HG03039 (cell line): ENCODE data around the gene ICAM3.

Experiments used
- ATAC-seq: cut with Tn5 transposase; IDR thresholded peaks from one replicate; pipeline ENCODE4 v1.9.1; 2021; ENCODE audit warnings: mild to moderate bottlenecking, moderate library complexity; ENCODE audit not compliant: unreplicated experiment

Gene ICAM3

GRCh38 chr19:10320602-10321416 lies 18.6 kb downstream of the ICAM3 start:
- no peak for ATAC-seq

- ATAC-seq: no peak
Measured at GRCh38 chr19:10318807-10319682, 20.4 kb downstream of the ICAM3 start.

- no peak for ATAC-seq
Measured at GRCh38 chr19:10317857-10318462, 21.5 kb downstream of the ICAM3 start.

- ATAC-seq: no peak
Measured at GRCh38 chr19:10317045-10317856, 22.2 kb downstream of the ICAM3 start.

GRCh38 chr19:10316229-10317044 lies 23.0 kb downstream of the ICAM3 start:
- no peak for ATAC-seq

GRCh38 chr19:10315335-10316214 lies 23.8 kb downstream of the ICAM3 start, which contains the start of gene FDX2:
TSS of gene FDX2 (minus strand) at chr19:10316015. CDS start at chr19:10315996, 19 bp downstream.
- no peak for ATAC-seq

- no peak for ATAC-seq
Measured at GRCh38 chr19:10309423-10309822, 30.0 kb downstream of the ICAM3 start, which contains the start of gene ZGLP1. TSS of gene ZGLP1 (minus strand) at chr19:10309815.

- ATAC-seq: no peak
Measured at GRCh38 chr19:10306327-10306726, 33.1 kb downstream of the ICAM3 start.

GRCh38 chr19:10305139-10305806 lies 34.2 kb downstream of the ICAM3 start:
- ATAC-seq: no peak

GRCh38 chr19:10299545-10300458 lies 39.6 kb downstream of the ICAM3 start:
- no peak for ATAC-seq

GRCh38 chr19:10295847-10296591 lies 43.4 kb downstream of the ICAM3 start:
- ATAC-seq: no peak

GRCh38 chr19:10295305-10295846 lies 44.0 kb downstream of the ICAM3 start:
- ATAC-seq: no peak

- no peak for ATAC-seq
Measured at GRCh38 chr19:10294368-10294697, 45.1 kb downstream of the ICAM3 start.

GRCh38 chr19:10293637-10294367 lies 45.6 kb downstream of the ICAM3 start:
- no peak for ATAC-seq

GRCh38 chr19:10292789-10293636 lies 46.4 kb downstream of the ICAM3 start:
- ATAC-seq: no peak
